ENCODE data around the gene NABP1.
A peak's percentile ranks its signal among the peaks of the same experiment; 100 is the strongest.

The NABP1 gene

GRCh38 chr2:191680639-191681038 is 2.7 kb downstream of the NABP1 start:
- no peak for DNase-seq (ENCODE audit: low spot score)

DNA sequence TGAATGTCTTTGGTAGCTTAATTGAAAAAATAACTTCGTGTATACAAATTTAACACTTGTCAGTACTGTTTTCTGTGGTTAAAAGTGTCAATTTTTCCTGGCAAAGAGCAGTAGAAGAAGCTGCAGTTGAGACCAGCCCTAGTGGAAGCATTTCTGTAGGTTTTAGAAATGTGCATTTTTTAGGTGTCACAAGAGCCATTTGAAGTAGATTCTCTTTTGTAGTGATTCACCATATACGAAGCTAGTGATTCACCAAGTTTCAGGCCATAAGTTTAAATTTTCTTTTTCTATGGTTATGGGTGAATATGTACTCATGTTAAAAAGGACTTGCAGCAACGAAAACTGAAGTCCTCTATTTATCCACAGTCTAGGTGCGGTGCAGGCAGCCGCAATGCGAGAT is 4.2 kb downstream of the NABP1 start:
- no peak for DNase-seq (ENCODE audit: low spot score)

DNA sequence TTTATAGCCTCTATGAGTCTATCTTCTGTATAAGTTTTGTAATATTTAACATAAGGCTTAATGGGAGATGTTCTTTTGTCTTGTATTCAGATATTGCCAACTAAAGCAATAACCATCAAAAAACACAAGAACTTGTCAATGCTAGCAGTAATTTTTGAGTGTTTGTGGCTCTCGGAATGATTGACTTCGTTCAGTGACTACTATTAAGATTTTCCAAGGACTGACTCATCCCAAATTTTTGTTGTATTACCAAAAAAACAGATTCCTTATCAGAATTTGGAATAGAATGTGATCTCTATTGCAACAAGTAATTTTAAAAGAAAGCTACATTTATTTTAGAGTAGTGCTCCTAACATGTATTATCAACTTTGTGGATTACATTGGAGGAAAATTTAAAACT is 8.1 kb downstream of the NABP1 start:
- no peak for DNase-seq (ENCODE audit: low spot score)

DNA sequence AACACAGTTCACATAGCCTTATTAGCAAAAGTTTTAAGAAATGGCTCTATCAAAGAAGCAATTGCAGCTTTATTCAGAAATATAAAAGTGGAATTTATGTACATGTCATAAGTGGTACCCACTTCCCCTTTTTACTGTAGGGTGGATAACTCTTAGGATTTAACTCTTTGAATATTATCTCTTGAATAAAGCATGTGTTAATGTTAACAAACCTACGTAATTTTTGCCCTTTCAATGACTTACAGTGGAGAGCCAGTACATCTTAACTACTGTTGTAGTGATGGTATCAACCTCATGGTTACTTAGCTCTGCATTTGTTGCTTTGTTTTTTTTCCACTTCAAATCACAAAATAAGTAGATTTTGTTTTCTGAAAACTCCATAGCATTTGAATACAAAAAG is 8.8 kb downstream of the NABP1 start:
- DNase-seq (ENCODE audit: low spot score), result no peak

DNA sequence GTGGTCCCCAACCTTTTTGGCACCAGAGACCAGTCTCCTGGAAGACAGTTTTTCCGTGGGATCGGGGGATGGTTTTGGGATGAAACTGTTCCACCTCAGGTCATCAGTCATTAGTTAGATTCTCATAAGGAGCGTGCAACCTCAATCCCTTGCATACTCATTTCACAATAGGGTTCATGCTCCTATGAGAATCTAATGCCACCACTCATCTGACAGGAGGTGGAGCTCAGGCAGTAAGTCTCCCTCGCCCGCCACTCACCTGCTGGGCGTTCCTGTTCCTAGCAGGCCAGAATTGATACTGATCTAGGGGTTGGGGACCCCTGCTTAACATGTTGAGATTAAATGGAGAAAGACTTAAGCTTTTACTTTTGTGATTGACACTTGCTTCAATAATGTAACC is 9.9 kb downstream of the NABP1 start:
- DNase-seq (ENCODE audit: low spot score), result no peak

- peak; percentile 37 for DNase-seq (ENCODE audit: low spot score)
Measured at GRCh38 chr2:191688934-191689695, 11.2 kb downstream of the NABP1 start.

DNA sequence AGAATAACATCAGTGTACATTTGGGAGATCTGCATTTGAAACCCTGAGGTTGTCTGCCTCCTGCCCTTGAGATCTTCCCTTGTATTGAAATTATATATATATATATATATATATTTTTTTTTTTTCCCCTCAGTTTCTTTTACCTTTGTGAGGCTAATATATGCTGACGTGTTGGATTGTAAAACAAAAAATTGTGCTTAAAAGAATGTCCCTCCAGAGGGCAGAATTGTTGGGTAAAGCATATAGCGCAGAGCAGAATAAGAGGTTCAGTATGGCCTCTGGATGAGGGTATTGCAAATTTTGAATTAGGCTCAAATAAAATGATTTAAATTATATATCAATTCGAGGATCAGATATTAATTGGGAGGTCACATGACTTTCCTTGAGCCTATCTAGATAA is 12.4 kb downstream of the NABP1 start:
- DNase-seq (ENCODE audit: low spot score), result no peak

DNA sequence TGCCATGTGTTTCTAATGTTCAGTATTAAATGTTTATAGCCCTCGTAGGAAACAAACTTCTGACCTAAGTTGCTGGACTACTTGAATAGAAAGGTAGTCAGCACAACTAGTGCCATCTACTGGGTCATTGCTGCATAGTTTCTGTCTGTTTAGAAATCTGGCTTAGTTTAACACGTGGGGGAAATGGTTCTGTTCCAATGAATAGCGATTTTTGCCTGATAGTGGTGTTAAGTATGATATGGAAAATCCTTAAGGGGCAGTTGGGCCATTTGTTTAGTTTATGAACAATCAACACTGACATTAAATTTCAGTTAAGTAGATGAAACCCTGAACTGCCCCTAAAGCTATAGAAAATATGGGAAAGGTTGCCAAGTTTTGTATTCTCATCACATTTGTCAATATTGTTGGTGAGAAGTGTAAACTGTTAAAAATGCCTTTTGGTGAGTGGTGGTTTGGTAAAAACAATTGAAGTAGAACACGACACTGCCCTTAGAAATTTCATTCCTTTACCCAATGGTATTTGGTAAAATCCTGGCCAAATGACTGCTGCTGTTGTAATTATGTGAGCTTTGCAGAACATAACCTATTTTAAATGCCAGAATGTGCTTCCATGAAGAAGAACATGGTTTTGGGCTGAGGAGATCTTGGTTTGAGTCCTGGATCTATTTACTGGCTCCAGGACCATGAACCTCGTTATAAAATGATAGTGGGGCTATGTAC is 13.2 kb downstream of the NABP1 start:
- peak; percentile 66 for DNase-seq (ENCODE audit: low spot score)

DNA sequence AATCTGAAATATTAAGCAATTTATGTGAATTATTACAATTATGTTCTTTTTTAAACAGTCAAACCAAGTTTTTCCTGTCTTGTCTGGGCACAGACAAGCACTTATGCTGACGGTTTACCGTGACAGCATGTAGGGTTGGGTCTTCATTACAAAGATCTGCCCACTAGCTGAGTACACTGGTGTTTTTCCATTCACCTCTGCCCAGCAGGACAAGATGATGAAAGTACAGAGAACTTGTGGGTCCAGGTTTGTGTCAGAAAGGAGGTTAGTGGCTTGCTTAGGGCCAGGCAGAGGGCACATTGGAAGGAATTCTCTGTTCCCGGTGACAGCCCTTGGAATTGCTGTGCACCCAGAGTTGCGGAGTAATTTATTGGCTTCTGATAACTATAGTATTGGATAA is 14.0 kb downstream of the NABP1 start:
- DNase-seq (ENCODE audit: low spot score), result no peak

DNA sequence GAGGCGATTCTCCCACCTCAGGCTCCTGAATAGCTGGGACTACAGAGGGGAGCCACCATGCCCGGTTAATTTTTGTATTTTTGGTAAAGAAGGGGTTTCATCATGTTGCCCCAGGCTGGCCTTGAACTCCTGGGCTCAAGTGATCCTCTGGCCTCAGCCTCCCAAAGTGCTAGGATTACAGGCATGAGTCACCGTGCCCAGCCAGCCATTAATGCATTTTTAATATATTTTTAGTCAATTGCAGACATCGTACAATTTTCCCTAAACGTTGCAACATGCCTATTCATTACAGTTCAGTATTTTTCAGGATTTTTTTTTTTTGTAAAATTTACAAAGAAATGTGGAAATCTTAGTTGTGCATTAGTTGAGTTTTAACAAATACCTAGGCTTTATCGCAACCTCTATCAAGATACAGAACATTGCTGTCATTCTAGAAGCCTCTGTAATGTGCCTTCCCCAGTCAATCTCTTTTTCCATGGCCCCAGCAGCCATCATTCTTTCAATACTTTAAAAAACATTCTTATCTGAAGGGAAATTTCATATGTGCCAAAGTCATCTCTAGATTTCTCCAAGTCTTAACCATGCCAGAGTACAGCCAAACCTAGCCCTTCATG is 14.7 kb downstream of the NABP1 start:
- no peak for DNase-seq (ENCODE audit: low spot score)

DNA sequence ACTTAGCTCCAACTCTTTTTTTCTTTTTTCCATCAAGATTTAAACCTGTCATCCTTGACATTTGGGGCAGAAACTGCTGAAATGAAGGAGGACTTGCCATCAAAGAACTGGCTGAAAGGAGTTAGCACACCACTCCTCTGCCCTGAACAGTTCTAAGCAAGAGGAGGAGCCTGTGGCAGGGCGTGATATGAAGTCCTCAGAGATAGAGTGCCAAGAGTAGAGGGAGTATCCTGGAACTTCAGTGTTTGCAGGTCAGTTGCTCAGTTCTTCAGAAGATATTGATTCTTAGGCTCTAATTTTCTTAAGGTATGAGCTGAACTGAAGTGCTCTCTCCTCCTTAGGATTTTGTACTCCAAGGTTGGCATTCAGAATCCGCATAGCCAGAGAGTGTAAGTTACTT is 15.2 kb downstream of the NABP1 start:
- no peak for DNase-seq (ENCODE audit: low spot score)

DNA sequence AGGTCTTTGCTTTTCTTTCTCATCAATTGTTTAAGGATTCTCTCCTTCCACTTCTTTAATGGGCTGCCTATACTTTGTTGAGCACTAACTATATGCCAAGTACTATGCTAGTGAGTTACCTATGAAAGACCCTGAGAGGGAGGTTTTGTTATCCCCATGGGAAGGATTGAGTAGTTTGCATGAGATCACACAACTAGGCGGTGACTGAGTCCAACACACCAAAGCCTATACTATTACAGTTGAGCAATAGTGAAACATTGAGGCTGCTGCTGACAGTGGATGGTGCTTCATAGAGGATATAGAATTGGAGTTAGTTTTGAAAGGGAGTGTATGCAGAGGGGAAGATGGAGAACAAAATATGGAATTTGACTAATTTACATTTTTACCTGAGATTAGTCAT is 15.8 kb downstream of the NABP1 start:
- DNase-seq (ENCODE audit: low spot score), result no peak

- DNase-seq (ENCODE audit: low spot score), result no peak
Measured at GRCh38 chr2:191696001-191696400, 18.1 kb downstream of the NABP1 start.

GRCh38 chr2:191696966-191697365 is 19.0 kb downstream of the NABP1 start:
- no peak for DNase-seq (ENCODE audit: low spot score)

DNA sequence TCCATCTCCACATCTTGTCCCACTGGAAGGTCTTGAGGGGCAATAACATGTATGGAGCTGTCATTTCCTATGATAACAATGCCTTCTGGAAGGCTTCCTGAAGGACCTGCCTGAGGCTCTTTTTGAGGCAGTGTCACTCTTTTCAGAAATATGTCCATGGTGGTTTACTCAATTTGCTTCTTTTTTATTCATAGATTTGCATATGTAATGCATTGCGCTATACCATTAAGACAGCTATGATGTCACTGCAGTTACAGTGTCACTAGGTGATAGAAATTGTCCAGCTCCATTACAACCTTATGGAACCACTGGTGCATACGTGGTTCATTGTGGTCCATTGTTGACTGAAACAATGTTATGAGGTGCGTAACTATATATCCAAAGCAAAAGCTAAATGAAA is 19.9 kb downstream of the NABP1 start:
- DNase-seq (ENCODE audit: low spot score), result no peak

GRCh38 chr2:191699341-191699945 is 21.5 kb downstream of the NABP1 start:
- no peak for DNase-seq (ENCODE audit: low spot score)

GRCh38 chr2:191701029-191701428 is 23.1 kb downstream of the NABP1 start:
- DNase-seq (ENCODE audit: low spot score), result no peak

DNA sequence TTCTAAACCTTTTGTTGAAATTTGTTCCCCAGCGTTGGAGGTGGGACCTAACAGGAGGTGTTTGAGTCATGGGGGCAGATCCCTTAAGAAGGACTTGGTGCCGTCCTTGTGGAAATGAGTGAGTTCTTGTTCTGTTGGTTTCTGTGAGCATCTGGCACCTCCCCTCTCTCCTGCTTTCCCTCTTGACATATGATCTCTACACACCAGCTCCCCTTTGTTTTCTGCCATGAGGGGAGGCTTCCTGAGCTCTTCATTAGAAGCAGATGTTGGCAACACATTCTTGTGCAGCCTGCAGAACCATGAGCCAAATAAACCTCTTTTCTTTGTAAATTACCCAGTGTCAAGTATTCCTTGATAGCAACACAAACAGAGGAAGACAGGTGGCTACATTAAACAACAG is 23.8 kb downstream of the NABP1 start:
- no peak for DNase-seq (ENCODE audit: low spot score)

DNA sequence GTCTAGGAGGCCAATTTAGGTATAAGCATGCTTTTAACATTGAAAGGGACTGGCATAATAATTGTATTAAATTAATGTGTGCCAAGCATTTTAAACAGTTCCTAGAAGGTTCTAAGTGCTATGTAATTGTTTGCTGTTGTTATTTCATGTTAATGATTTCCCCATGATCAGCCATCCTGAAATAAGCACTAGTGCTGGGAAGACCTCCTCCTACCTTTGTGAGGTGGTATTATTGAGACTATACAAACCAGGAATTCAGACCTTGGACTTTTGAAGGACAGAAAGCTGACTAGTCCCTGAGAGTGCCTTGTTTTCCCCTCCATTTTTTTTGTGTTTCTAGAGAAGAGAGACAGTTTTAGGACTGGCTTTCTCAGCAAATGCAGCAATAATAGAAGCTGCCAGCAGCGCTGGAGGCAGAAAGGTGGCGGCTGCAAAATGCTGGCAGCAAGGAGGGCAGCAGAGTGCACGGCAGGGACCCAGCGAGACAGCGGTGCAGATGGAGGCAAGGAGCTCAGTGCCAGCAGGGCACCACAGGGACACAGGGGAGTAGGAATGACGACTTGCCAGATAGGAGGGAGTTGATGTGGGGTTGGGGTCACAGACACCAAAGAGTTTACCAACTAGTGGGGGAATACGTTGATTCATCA is 25.3 kb downstream of the NABP1 start:
- DNase-seq (ENCODE audit: low spot score), result no peak

- no peak for DNase-seq (ENCODE audit: low spot score)
Measured at GRCh38 chr2:191705084-191705483, 27.1 kb downstream of the NABP1 start.

DNA sequence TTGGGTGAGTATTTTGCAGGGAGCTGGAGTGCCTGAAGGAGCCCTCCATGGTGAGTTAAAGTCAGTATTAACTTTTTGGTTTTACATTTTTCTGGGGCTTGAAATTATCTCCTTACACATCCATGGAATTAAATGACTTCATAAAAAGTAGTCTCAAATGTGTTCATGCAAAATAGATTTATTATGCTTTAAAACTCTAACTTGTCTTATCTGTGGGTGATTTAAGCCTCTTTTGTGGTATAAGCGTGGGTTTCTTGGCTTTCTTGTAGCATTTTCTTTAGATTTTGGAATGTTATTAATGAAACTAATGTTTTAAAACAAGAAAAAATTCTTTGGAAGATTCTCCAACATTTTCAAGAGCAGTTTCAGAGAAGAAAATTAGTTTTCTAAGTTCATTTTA is 27.8 kb downstream of the NABP1 start:
- no peak for DNase-seq (ENCODE audit: low spot score)

DNA sequence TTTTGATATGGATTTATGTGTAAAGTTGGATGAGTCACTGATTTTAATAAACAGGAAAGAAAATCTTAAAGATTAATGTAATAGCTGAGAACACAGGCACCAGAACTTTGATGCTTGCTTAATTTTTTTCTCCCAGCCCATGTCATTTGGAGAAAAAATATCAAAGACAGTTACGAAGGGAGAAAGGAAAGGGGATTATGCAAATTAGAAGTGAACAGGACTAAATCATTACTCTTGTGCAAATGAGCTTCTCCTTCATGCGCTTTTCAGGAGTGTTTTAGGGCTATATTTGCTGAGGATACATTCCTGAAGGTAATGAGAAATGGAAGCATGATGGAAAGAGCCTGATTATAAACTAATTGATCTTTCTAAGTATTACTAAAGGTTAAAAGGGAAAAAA is 28.9 kb downstream of the NABP1 start:
- DNase-seq (ENCODE audit: low spot score), result no peak

All from iPS-NIHi11 (cell line).